ENCODE measurements around the gene PRPF39. TPM values are rescaled to one million over a fixed set of nuclear protein-coding genes. Genes with fewer than 3 reads are reported as not detected.
"Not testable (repeated sequence)": the region's sequence is repeated elsewhere in the genome, so short reads cannot be mapped to it uniquely, and the experiment has no call there.

Gene PRPF39
- total RNA-seq, 4 donors from 2014 or later, result 11.3 to 35.1 (median 18.9) TPM

DNA sequence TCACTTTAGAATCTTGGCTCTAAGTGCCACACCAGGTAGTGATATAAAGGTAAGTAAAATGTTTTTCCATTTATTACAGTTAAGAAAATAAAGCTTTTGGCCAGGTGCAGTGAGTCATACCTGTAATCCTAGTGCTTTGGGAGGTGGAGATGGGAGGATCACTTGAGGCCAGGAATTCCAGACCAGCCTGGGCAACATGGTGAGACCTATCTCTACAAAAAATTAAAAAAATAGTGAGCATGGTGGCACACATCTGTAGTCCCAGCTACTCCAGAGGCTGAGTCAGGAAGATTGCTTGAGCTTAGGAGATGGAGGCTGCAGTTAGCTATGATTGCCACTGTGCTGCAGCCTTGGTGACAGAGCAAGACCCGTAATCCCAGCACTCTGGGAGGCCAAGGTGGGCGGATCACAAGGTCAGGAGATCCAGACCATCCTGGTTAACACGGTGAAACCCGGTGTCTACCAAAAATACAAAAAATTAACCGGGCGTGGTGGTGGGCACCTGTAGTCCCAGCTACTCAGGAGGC lies 56.8 kb downstream of the PRPF39 start:
- no peaks in the 10 kb centered on the region for H3K9me3 ChIP-seq
- H3K4me1 ChIP-seq, result peaks cover 0 to 18% (median 14%) of the 10 kb centered on the region in 3 donors
- no peaks in the 10 kb centered on the region for H3K27me3 ChIP-seq
- H3K27ac ChIP-seq, result no peak overlapping the region
- H3K36me3 ChIP-seq, result peaks cover 0 to 5% of the 10 kb centered on the region in 2 donors
- 96 to 100% methylated on average over 2 to 4 of the region's 6 CpGs for WGBS, 2 donors (ENCODE audit: low coverage in 1 of 2)
- TF ChIP-seq POLR2AphosphoS5 (IDR thresholded peaks at IDR 0.05) (no peak), EP300 (IDR thresholded peaks at IDR 0.05) (no peak), POLR2A (IDR thresholded peaks at IDR 0.05) (no peak)
- TF ChIP-seq, protein P1, sequence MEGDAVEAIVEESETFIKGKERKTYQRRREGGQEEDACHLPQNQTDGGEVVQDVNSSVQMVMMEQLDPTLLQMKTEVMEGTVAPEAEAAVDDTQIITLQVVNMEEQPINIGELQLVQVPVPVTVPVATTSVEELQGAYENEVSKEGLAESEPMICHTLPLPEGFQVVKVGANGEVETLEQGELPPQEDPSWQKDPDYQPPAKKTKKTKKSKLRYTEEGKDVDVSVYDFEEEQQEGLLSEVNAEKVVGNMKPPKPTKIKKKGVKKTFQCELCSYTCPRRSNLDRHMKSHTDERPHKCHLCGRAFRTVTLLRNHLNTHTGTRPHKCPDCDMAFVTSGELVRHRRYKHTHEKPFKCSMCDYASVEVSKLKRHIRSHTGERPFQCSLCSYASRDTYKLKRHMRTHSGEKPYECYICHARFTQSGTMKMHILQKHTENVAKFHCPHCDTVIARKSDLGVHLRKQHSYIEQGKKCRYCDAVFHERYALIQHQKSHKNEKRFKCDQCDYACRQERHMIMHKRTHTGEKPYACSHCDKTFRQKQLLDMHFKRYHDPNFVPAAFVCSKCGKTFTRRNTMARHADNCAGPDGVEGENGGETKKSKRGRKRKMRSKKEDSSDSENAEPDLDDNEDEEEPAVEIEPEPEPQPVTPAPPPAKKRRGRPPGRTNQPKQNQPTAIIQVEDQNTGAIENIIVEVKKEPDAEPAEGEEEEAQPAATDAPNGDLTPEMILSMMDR (IDR thresholded peaks at IDR 0.05), result no peak
- ATAC-seq, result no peak
- H3K4me3 ChIP-seq, result no peak overlapping the region

DNA sequence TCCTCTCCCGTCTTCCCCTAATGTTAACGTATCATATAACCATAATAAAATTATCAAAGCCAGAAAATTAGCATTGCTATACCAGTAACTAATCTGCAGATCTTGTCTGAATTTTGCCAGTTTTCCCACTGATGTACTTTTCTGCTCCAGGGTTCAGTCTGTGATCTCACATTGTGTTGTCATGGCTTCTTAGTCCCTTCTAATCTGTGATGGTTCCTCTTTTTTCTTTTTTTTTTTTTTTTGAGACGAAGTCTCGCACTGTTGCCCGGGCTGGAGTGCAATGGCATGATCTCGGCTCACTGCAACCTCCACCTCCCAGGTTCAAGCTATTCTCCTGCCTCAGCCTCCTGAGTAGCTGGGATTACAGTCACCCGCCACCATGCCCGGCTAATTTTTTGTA lies 58.2 kb downstream of the PRPF39 start:
- not testable (repeated sequence) for ATAC-seq, H3K36me3 ChIP-seq, H3K27me3 ChIP-seq, H3K4me3 ChIP-seq, H3K9me3 ChIP-seq, H3K4me1 ChIP-seq, H3K27ac ChIP-seq
- 90 to 93% methylated on average over 4 to 6 of the region's 8 CpGs for WGBS, 2 donors (ENCODE audit: low coverage in 1 of 2)

DNA sequence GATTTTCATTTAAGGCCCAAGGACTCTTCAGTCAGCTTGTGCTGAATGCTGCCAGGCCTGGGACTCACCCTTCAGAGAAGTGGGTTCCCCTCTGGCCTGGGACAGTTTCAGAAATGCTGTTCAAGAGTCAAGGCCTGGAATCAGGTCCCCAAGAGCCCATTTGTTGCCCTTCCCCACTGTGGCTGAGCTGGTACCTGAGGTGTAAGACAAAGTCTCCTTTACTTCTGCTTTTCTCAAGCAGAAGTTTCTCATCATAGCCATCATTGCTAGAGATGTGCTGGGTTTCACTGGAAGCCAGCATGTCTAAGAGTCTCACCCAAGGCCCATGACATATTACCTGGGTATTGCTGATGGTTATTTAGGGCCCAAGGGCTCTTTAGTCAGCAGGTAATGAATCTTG lies 60.7 kb downstream of the PRPF39 start:
- Histone ChIP-seq H3K4me3 (no peak overlapping the region), H3K36me3 (peaks cover 0 to 5% of the 10 kb centered on the region in 2 donors), H3K4me1 (no peaks in the 10 kb centered on the region), H3K27ac (no peak overlapping the region), H3K27me3 (no peaks in the 10 kb centered on the region), H3K9me3 (no peaks in the 10 kb centered on the region)
- ATAC-seq, result no peak
- TF ChIP-seq POLR2A (IDR thresholded peaks at IDR 0.05) (no peak), POLR2AphosphoS5 (IDR thresholded peaks at IDR 0.05) (no peak), EP300 (IDR thresholded peaks at IDR 0.05) (no peak)

DNA sequence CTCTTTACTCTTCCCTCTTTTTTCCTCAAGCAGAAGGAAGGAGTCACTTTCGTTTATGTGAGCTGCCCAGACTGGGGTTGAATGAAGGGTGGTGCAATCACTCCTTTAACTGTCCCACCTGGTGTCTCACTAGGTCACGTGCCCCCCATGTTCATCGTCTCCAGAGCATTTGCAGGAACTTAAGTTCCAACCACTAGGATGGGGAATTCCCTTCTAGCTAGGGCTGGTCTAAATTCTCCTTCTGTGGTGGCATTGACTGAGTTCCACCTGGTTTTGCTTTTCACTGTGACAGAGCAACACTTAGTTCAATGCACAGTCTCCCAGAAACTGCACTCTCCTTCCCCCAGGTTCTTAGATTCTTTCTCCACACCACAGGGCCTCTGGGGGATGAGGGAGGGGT lies 61.3 kb downstream of the PRPF39 start:
- Histone ChIP-seq H3K4me1 (no peaks in the 10 kb centered on the region), H3K27ac (no peak overlapping the region), H3K4me3 (no peak overlapping the region), H3K9me3 (no peaks in the 10 kb centered on the region), H3K27me3 (no peaks in the 10 kb centered on the region), H3K36me3 (peaks cover 0 to 5% of the 10 kb centered on the region in 2 donors)
- no peak for ATAC-seq
- TF ChIP-seq POLR2A (IDR thresholded peaks at IDR 0.05), result no peak
- TF ChIP-seq, protein P1 (IDR thresholded peaks at IDR 0.05), result no peak
- TF ChIP-seq POLR2AphosphoS5 (IDR thresholded peaks at IDR 0.05), result no peak
- no peak for TF ChIP-seq EP300 (IDR thresholded peaks at IDR 0.05)
- WGBS, 2 donors (ENCODE audit: low coverage in 1 of 2), result 20 to 92% methylated on average over 1 to 2 of the region's 3 CpGs

DNA sequence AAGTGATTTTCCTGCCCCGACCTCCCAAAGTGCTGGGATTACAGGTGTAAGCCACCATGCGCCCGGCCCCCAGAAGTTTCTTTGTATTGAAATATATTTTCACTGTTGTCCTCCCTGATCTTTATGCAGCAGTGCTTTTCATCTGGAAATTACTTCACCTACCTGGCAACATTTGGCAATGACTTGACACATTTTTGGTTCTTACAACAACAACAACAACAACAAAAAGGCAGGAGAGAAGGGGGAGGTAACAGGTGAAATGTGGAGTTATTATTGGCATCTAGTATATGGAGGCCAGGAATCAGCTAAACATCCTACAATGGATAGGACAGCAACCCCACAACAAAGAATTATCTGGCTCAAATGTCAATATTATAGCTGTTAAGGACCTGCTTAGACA lies 65.7 kb downstream of the PRPF39 start:
- TF ChIP-seq EP300 (IDR thresholded peaks at IDR 0.05) (no peak), POLR2AphosphoS5 (IDR thresholded peaks at IDR 0.05) (no peak), POLR2A (IDR thresholded peaks at IDR 0.05) (no peak)
- TF ChIP-seq, protein P1 (IDR thresholded peaks at IDR 0.05), result no peak
- WGBS, 2 donors (ENCODE audit: low coverage in 1 of 2), result 100% methylated on average over 3 of the region's 3 CpGs; no CpG with 5 or more reads in 1 of the 2 donors
- Histone ChIP-seq H3K27ac (no peak overlapping the region), H3K36me3 (peaks cover 0 to 4% of the 10 kb centered on the region in 2 donors), H3K4me1 (no peaks in the 10 kb centered on the region), H3K27me3 (no peaks in the 10 kb centered on the region), H3K9me3 (no peaks in the 10 kb centered on the region), H3K4me3 (no peak overlapping the region)
- ATAC-seq, result no peak

DNA sequence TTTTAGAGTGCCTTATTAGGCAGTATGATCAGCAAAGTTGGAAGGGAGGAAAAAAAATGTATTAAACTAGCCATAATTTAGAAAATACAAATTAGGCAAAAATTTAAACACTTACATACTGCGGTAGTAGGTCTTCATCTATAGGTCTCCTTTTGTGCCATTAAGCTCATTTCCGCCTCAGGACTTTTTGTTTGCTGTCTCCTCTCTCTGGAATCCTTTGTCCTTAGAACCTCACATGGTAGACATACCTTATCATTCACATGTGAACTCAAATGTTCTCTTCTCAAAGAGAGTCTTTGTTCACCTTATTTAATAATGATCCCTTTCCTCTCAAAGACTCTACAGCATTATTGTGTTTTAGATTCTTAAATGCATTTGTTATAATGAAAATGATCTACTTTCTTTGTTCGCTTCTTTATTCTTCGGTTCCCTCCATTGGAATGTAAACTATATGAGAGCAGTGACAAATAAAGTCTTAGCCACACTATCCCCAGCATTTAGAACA lies 66.5 kb downstream of the PRPF39 start:
- Histone ChIP-seq H3K36me3 (no peaks in the 10 kb centered on the region), H3K27ac (no peak overlapping the region), H3K27me3 (no peaks in the 10 kb centered on the region), H3K9me3 (no peaks in the 10 kb centered on the region), H3K4me3 (no peak overlapping the region), H3K4me1 (no peaks in the 10 kb centered on the region)
- WGBS, 2 donors (ENCODE audit: low coverage in 1 of 2), result 87 to 90% methylated on average over 4 of the region's 4 CpGs
- no peak for ATAC-seq
- TF ChIP-seq, protein P1 (IDR thresholded peaks at IDR 0.05), result no peak
- TF ChIP-seq POLR2AphosphoS5 (IDR thresholded peaks at IDR 0.05) (no peak), POLR2A (IDR thresholded peaks at IDR 0.05) (no peak), EP300 (IDR thresholded peaks at IDR 0.05) (no peak)

Measured in gastroesophageal sphincter (tissue), 4 donors.